Neutrophil (primary cell): ENCODE measurements around the gene GNPTG.

Source experiments
- H3K27ac ChIP-seq: fragments of 200-600 bp; sonication (generic); 2 replicates; pipeline ENCODE4 v1.5.1; 2016; ENCODE audit warnings: mild to moderate bottlenecking, moderate library complexity
- H3K27me3 ChIP-seq: fragments of 200-600 bp; sonication (generic); 2 replicates; pipeline ENCODE4 v1.6.0; 2016; ENCODE audit warnings: mild to moderate bottlenecking
- H3K36me3 ChIP-seq: fragments of 200-600 bp; sonication (generic); 2 replicates; pipeline ENCODE4 v1.5.1; 2017
- H3K4me1 ChIP-seq, 2 experiments: fragments of 200-600 bp in 1 of 2; sonication (generic) in 1 of 2; 1 replicate in 1 of 2; 2 replicates in 1 of 2; pipeline versions ENCODE4 v1.5.1 to v1.6.1; 2013 to 2016; ENCODE audit warnings: low read depth in 1 of 2, low read length in 1 of 2, mild to moderate bottlenecking in 1 of 2, moderate library complexity in 1 of 2; ENCODE audit not compliant: control insufficient read depth in 1 of 2, insufficient read depth in 1 of 2
- H3K4me3 ChIP-seq, 2 experiments: fragments of 200-600 bp in 1 of 2; sonication (generic) in 1 of 2; 1 replicate in 1 of 2; 2 replicates in 1 of 2; pipeline ENCODE4 v1.5.1; 2013 to 2016; ENCODE audit warnings: low read depth in 1 of 2, low read length in 1 of 2, mild to moderate bottlenecking in 1 of 2, moderate library complexity in 1 of 2
- H3K9me3 ChIP-seq: fragments of 200-600 bp; sonication (generic); 2 replicates; pipeline ENCODE4 v1.5.1; 2016
- CTCF ChIP-seq: fragments of 200-600 bp; sonication (generic); IDR thresholded peaks from 2 replicates; pipeline ENCODE4 v1.5.1; 2016; ENCODE audit warnings: antibody characterized with exemption

Gene GNPTG

GRCh38 chr16:1367486-1368174 lies 15.9 kb downstream of the GNPTG start:
- no peak overlapping the region for H3K27ac ChIP-seq
- no peaks in the 10 kb centered on the region for H3K9me3 ChIP-seq
- no peaks in the 10 kb centered on the region for H3K27me3 ChIP-seq
- no peak for TF ChIP-seq CTCF
- H3K4me3 ChIP-seq, result no peak overlapping the region
- peaks cover 0 to 4% of the 10 kb centered on the region in 2 experiments for H3K4me1 ChIP-seq
- peaks cover 94% of the 10 kb centered on the region for H3K36me3 ChIP-seq

- H3K27ac ChIP-seq, result no peak overlapping the region
- H3K27me3 ChIP-seq, result no peaks in the 10 kb centered on the region
- H3K36me3 ChIP-seq, result peaks cover 80% of the 10 kb centered on the region
- H3K4me3 ChIP-seq, result no peak overlapping the region
- no peaks in the 10 kb centered on the region for H3K9me3 ChIP-seq
- no peak for TF ChIP-seq CTCF
- H3K4me1 ChIP-seq, result no peaks in the 10 kb centered on the region
Observed at GRCh38 chr16:1371054-1371978, 19.6 kb downstream of the GNPTG start.

- Histone ChIP-seq H3K36me3 (peaks cover 78% of the 10 kb centered on the region), H3K9me3 (no peaks in the 10 kb centered on the region), H3K27ac (no peak overlapping the region), H3K4me3 (no peak overlapping the region), H3K27me3 (no peaks in the 10 kb centered on the region), H3K4me1 (no peaks in the 10 kb centered on the region)
- TF ChIP-seq CTCF, result no peak
Observed at GRCh38 chr16:1372292-1372950, 20.7 kb downstream of the GNPTG start.

GRCh38 chr16:1374418-1375297 lies 22.9 kb downstream of the GNPTG start:
- Histone ChIP-seq H3K4me3 (no peak overlapping the region), H3K27me3 (peaks cover 10% of the 10 kb centered on the region), H3K36me3 (peaks cover 72% of the 10 kb centered on the region)

More at GRCh38 chr16:1374418-1375297, 22.9 kb downstream of the GNPTG start:
- TF ChIP-seq CTCF, result no peak
- Histone ChIP-seq H3K4me1 (peaks cover 8 to 15% of the 10 kb centered on the region in 2 experiments), H3K9me3 (no peaks in the 10 kb centered on the region), H3K27ac (no peak overlapping the region)
